Lower lobe of right lung (tissue), 2 donors: ENCODE measurements around the gene PKD2. TPM values are rescaled to one million over a fixed set of nuclear protein-coding genes. Genes with fewer than 3 reads are reported as not detected.

Experiments used
- ATAC-seq, 2 donors: fragments of 200-7000 bp; cut with Tn5 transposase; one replicate each; pipeline ENCODE4 v1.9.1; 2020 to 2022; ENCODE audit warnings: mild to moderate bottlenecking in 2 of 2, moderate library complexity in 2 of 2
- DNase-seq: peaks from one replicate; pipeline ENCODE4 v3.0.0-alpha.2; 2020
- H3K27ac ChIP-seq: fragments of 200-600 bp; one replicate; pipeline ENCODE4 v1.8.0; 2022
- H3K27me3 ChIP-seq: fragments of 200-600 bp; one replicate; pipeline ENCODE4 v1.8.0; 2022; ENCODE audit warnings: low read depth
- H3K36me3 ChIP-seq: fragments of 200-600 bp; one replicate; pipeline ENCODE4 v1.8.0; 2022; ENCODE audit warnings: mild to moderate bottlenecking
- H3K4me1 ChIP-seq: fragments of 200-600 bp; one replicate; pipeline ENCODE4 v1.8.0; 2022
- H3K4me3 ChIP-seq: fragments of 200-600 bp; one replicate; pipeline ENCODE4 v1.8.0; 2022; ENCODE audit warnings: mild to moderate bottlenecking
- H3K9me3 ChIP-seq: fragments of 200-600 bp; one replicate; pipeline ENCODE4 v1.8.0; 2022
- intact Hi-C: fragments of 100-400 bp; cut with DNase I; formaldehyde crosslinking; loops from one replicate; pipeline ENCODE4 v1.11.0; 2022
- total RNA-seq: library from RNA; stranded (reverse); fragmentation: NEBNext Ultra II Directional; extraction: Animal tissue kit (Norgen Biotek cat#: 25700); gene quantifications from one replicate; pipeline ENCODE4 v1.2.1, GENCODE V29; 2021
- TF ChIP-seq, protein P1 (sequence below): fragments of 200-600 bp; IDR thresholded peaks from one replicate; pipeline ENCODE4 v1.8.0; 2022; ENCODE audit warnings: antibody characterized with exemption, mild to moderate bottlenecking
- donor health status: DM: no; HTN: yes; CAD: no; lungs with severe emphysema.

The PKD2 gene
- total RNA-seq, 1 donor from 2014 or later: 21.4 TPM

DNA sequence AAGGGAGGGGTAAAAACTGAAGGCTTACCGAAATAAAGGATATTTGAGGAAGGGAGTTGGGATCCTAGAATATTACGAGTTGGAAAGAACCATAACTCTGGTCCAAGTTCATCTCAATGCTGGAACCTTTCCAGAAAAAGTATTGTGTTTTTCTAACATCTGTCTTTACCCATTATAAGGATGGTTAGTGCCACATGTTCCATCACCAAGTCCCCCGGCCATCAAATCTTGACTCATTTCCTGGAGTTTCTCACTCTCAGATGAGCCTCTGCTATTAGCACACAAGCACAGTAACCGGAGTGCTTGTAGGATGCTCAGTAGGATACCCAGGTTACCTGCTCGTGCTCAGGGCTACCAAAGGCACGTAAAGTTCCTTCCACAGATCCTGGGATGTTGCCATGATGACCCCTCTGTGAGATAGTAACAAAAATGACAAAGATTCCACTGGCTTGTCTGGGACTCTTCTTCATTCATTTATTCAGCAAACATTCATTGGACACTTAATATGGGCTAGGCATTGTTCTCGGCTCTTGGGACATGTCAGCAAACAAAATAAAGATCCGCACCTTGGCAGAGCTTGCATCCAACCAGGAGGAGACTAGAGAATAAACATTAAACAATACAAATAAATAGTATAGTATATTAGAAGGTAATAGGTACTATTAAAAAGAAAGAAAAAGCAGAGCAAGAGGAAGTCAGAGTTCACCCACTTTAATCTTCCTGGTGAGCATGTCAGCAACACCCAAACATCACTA is 36.3 kb downstream of the PKD2 start:
- Histone ChIP-seq H3K9me3 (no peaks in the 10 kb centered on the region), H3K27ac (no peak overlapping the region), H3K36me3 (peaks cover 94% of the 10 kb centered on the region), H3K27me3 (no peaks in the 10 kb centered on the region), H3K4me3 (no peak overlapping the region), H3K4me1 (no peaks in the 10 kb centered on the region)
- no peak for DNase-seq
- TF ChIP-seq, protein P1, sequence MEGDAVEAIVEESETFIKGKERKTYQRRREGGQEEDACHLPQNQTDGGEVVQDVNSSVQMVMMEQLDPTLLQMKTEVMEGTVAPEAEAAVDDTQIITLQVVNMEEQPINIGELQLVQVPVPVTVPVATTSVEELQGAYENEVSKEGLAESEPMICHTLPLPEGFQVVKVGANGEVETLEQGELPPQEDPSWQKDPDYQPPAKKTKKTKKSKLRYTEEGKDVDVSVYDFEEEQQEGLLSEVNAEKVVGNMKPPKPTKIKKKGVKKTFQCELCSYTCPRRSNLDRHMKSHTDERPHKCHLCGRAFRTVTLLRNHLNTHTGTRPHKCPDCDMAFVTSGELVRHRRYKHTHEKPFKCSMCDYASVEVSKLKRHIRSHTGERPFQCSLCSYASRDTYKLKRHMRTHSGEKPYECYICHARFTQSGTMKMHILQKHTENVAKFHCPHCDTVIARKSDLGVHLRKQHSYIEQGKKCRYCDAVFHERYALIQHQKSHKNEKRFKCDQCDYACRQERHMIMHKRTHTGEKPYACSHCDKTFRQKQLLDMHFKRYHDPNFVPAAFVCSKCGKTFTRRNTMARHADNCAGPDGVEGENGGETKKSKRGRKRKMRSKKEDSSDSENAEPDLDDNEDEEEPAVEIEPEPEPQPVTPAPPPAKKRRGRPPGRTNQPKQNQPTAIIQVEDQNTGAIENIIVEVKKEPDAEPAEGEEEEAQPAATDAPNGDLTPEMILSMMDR: no peak
- no peak for ATAC-seq
- intact Hi-C loops: no loop called here

DNA sequence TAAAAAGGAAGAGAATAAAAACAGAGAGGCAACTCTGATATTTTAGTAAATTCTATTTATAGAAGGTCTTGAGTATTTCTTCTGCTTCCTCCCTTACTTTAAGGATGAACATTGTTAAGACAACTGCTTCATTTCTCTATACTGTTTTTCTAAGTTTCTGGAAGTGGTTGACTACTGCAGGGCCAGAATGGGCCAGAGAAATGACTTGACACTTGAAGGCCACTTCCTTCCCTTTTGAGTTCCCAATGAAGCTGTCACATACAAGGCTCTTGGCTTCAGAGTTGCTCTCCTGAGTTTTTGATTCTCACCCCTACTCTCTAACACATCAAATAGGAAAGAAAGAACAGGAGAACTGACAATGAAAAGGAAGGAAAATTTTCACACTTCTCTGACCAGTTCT is 37.6 kb downstream of the PKD2 start:
- intact Hi-C loops: no loop called here
- Histone ChIP-seq H3K27me3 (no peaks in the 10 kb centered on the region), H3K27ac (no peak overlapping the region), H3K4me3 (no peak overlapping the region), H3K36me3 (peaks cover 83% of the 10 kb centered on the region), H3K4me1 (no peaks in the 10 kb centered on the region), H3K9me3 (no peaks in the 10 kb centered on the region)
- ATAC-seq: no peak
- TF ChIP-seq, protein P1: no peak
- no peak for DNase-seq

DNA sequence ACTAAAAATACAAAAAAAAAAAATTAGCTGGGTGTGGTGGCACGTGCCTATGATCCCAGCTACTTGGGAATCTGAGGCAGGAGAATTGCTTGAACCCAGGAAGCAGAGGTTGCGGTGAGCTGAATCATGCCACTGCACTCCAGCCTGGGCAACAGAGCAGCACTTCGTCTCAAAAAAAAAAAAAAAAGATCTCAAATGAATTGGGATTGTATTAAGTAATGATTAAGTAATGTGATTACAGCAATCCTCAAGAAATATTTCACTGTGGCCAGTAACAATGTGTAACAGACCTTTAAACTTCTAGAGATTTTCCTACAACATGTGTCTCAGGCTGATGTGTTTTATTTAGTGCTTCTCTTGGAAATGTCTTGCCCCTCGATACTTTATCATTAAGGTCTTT is 46.8 kb downstream of the PKD2 start:
- DNase-seq (no peak), ATAC-seq (no peak)
- intact Hi-C loops: no loop called here
- Histone ChIP-seq H3K9me3 (no peaks in the 10 kb centered on the region), H3K4me1 (no peaks in the 10 kb centered on the region), H3K4me3 (no peak overlapping the region), H3K36me3 (peaks cover 54% of the 10 kb centered on the region), H3K27ac (no peak overlapping the region), H3K27me3 (no peaks in the 10 kb centered on the region)
- TF ChIP-seq, protein P1: no peak

DNA sequence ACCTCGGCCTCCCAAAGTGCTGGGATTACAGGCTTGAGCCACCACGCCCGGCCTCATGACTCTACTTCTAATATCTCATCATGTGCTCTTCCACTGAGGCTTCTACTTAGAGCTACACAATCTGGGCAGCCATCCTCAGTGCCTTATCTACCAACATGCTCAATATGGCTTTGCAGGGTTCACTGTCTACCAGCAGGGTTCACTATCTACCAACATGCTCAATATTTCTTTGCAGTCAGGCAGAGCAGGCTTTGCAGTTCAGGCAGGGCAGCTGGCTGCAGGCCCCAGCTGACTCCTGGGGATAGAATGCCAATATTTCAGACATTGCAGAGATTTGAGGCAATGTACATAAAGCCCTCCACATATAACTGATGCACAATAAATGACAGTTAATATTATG is 47.5 kb downstream of the PKD2 start:
- Histone ChIP-seq H3K4me1 (no peaks in the 10 kb centered on the region), H3K4me3 (no peak overlapping the region), H3K36me3 (peaks cover 61% of the 10 kb centered on the region), H3K27ac (no peak overlapping the region), H3K9me3 (no peaks in the 10 kb centered on the region), H3K27me3 (no peaks in the 10 kb centered on the region)
- intact Hi-C loops: no loop called here
- no peak for DNase-seq
- TF ChIP-seq, protein P1: peak; percentile 29
- peak in 1 of 2 donors; percentile 52 for ATAC-seq

DNA sequence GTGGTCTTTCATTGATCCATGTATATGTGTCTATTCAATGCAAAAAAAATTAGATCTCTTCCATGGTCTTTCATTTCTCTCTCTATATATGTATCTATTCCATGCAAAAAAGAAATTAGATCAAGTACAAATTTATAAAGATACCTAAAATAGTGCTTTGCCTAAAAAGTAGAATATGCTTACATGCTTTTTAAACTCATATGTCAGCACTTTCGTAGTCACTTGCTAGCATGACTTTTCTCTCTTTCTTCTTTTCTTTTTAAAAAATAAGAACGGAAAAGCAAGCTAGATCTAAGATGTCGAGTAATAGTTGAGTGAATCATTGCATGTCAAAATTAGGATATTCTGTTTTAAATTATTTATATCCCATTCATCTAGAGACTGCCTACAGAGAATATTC is 50.9 kb downstream of the PKD2 start:
- intact Hi-C loops: no loop called here
- Histone ChIP-seq H3K36me3 (peaks cover 65% of the 10 kb centered on the region), H3K9me3 (no peaks in the 10 kb centered on the region)

More for the DNA sequence above, 50.9 kb downstream of the PKD2 start:
- Histone ChIP-seq H3K27me3 (no peaks in the 10 kb centered on the region), H3K4me1 (no peaks in the 10 kb centered on the region), H3K4me3 (no peak overlapping the region), H3K27ac (no peak overlapping the region)
- DNase-seq: no peak
- TF ChIP-seq, protein P1: no peak
- no peak for ATAC-seq
